Endothelial cell (in vitro differentiated cells): ENCODE data around the gene CAV1. TPM values are rescaled to one million over a fixed set of nuclear protein-coding genes. Genes with fewer than 3 reads are reported as not detected.
A peak's percentile ranks its signal among the peaks of the same experiment; 100 is the strongest.

Experiments
- DNase-seq: peaks from one replicate; pipeline ENCODE4 v3.0.0; 2021; ENCODE audit warnings: low spot score
- H3K27ac Mint-ChIP-seq: one replicate; pipeline ENCODE4 v1.8.0; 2021; ENCODE audit warnings: mixed read lengths, inconsistent platforms; ENCODE audit not compliant: unreplicated experiment
- H3K27me3 Mint-ChIP-seq: one replicate; pipeline ENCODE4 v1.8.0; 2021; ENCODE audit warnings: mild to moderate bottlenecking, moderate library complexity, mixed read lengths, inconsistent platforms; ENCODE audit not compliant: unreplicated experiment
- H3K36me3 Mint-ChIP-seq: one replicate; pipeline ENCODE4 v1.8.0; 2021; ENCODE audit warnings: mild to moderate bottlenecking, low read depth, mixed read lengths, inconsistent platforms; ENCODE audit not compliant: unreplicated experiment
- H3K4me1 Mint-ChIP-seq: one replicate; pipeline ENCODE4 v1.8.0; 2021; ENCODE audit warnings: mild to moderate bottlenecking, mixed read lengths, inconsistent platforms; ENCODE audit not compliant: unreplicated experiment
- H3K4me3 Mint-ChIP-seq: one replicate; pipeline ENCODE4 v1.8.0; 2021; ENCODE audit warnings: mild to moderate bottlenecking, mixed read lengths, inconsistent platforms; ENCODE audit not compliant: unreplicated experiment
- H3K9me3 Mint-ChIP-seq: one replicate; pipeline ENCODE4 v1.8.0; 2021; ENCODE audit warnings: mixed read lengths, inconsistent platforms; ENCODE audit not compliant: unreplicated experiment
- CTCF ChIP-seq: fragments of 200-600 bp; sonication (generic); IDR thresholded peaks from one replicate; pipeline ENCODE4 v1.5.0; 2021; ENCODE audit warnings: antibody characterized with exemption; ENCODE audit not compliant: unreplicated experiment
- total RNA-seq: library from RNA; stranded (reverse); fragmentation: NEBNext Ultra II Directional; extraction: Animal tissue kit (Norgen Biotek cat#: 25700); gene quantifications from one replicate; pipeline ENCODE4 v1.2.1, GENCODE V29; 2021; ENCODE audit not compliant: unreplicated experiment

Gene CAV1
- total RNA-seq, 1 donor from 2014 or later: 48.2 TPM

GRCh38 chr7:116518961-116519360 lies 5.9 kb upstream of the CAV1 start:
- Mint-ChIP-seq H3K4me3 (no peak overlapping the region), H3K27ac (no peak overlapping the region), H3K9me3 (no peaks in the 10 kb centered on the region), H3K27me3 (no peaks in the 10 kb centered on the region), H3K4me1 (peaks cover 13% of the 10 kb centered on the region), H3K36me3 (no peaks in the 10 kb centered on the region)
- no peak for DNase-seq
- no peak for TF ChIP-seq CTCF

GRCh38 chr7:116521046-116521664 lies 3.7 kb upstream of the CAV1 start:
- TF ChIP-seq CTCF: no peak
- Mint-ChIP-seq H3K27me3 (peaks cover 2% of the 10 kb centered on the region), H3K4me3 (no peak overlapping the region), H3K27ac (peak overlapping the region; percentile 34), H3K4me1 (peaks cover 13% of the 10 kb centered on the region), H3K9me3 (no peaks in the 10 kb centered on the region), H3K36me3 (no peaks in the 10 kb centered on the region)
- DNase-seq: no peak

GRCh38 chr7:116522247-116522646 lies 2.6 kb upstream of the CAV1 start:
- Mint-ChIP-seq H3K36me3 (no peaks in the 10 kb centered on the region), H3K9me3 (no peaks in the 10 kb centered on the region), H3K4me3 (no peak overlapping the region), H3K27ac (peak overlapping the region; percentile 85), H3K4me1 (peaks cover 21% of the 10 kb centered on the region), H3K27me3 (peaks cover 8% of the 10 kb centered on the region)
- no peak for DNase-seq
- no peak for TF ChIP-seq CTCF

- no peak for TF ChIP-seq CTCF
- Mint-ChIP-seq H3K4me3 (peak overlapping the region; percentile 91), H3K27ac (no peak overlapping the region), H3K4me1 (peaks cover 28% of the 10 kb centered on the region), H3K36me3 (no peaks in the 10 kb centered on the region), H3K27me3 (peaks cover 9% of the 10 kb centered on the region), H3K9me3 (no peaks in the 10 kb centered on the region)
- no peak for DNase-seq
Measured at GRCh38 chr7:116524221-116524608, 621 bp upstream of the CAV1 start.

- TF ChIP-seq CTCF: no peak
- H3K36me3 Mint-ChIP-seq: peaks cover 3% of the 10 kb centered on the region
- H3K27me3 Mint-ChIP-seq: peaks cover 9% of the 10 kb centered on the region
- H3K27ac Mint-ChIP-seq: no peak overlapping the region
- no peaks in the 10 kb centered on the region for H3K9me3 Mint-ChIP-seq
- peak; percentile 25 for DNase-seq
- peaks cover 28% of the 10 kb centered on the region for H3K4me1 Mint-ChIP-seq
- peak overlapping the region; percentile 91 for H3K4me3 Mint-ChIP-seq
Measured at GRCh38 chr7:116525298-116525912, 569 bp downstream of the CAV1 start.
